NT2/D1 (cell line): ENCODE data around the gene MIF4GD.
"Not testable (repeated sequence)": the region's sequence is repeated elsewhere in the genome, so short reads cannot be mapped to it uniquely, and the experiment has no call there.

Experiments used
- SUZ12 ChIP-seq: IDR thresholded peaks from 2 replicates; pipeline ENCODE4 v1.6.1; 2011; ENCODE audit not compliant: insufficient read length, insufficient read depth; ENCODE audit errors: extremely low read depth
- YY1 ChIP-seq: IDR thresholded peaks from 2 replicates; pipeline ENCODE4 v1.6.1; 2011; ENCODE audit not compliant: insufficient read length, insufficient read depth
- ZNF274 ChIP-seq: IDR thresholded peaks from 2 replicates; pipeline ENCODE4 v1.6.1; 2011; ENCODE audit warnings: mild to moderate bottlenecking, low read depth, low read length

GRCh38 chr17:75255954-75256698 lies 14.9 kb downstream of the MIF4GD start:
- not testable (repeated sequence) for TF ChIP-seq SUZ12, ZNF274, YY1
